GM21526 (cell line): Measurements from ENCODE around the gene RGS12.

Experiments used
- ATAC-seq: cut with Tn5 transposase; IDR thresholded peaks from one replicate; pipeline ENCODE4 v1.9.1; 2021; ENCODE audit warnings: moderate library complexity; ENCODE audit not compliant: unreplicated experiment, low FRiP score

The RGS12 gene

GRCh38 chr4:3342182-3342854, 49.5 kb downstream of the RGS12 start:
- ATAC-seq, result no peak
